Loucy (cell line): ENCODE data around the gene TIE1.

ENCODE experiments used
- EZH2phosphoT487 ChIP-seq: fragments of 200-600 bp; IDR thresholded peaks from 2 replicates; pipeline ENCODE4 v1.6.1; 2018; ENCODE audit warnings: antibody characterized with exemption, mild to moderate bottlenecking, moderate library complexity, borderline replicate concordance
- TF ChIP-seq, protein P1 (sequence below): fragments of 200-600 bp; sonication (generic); conservative IDR thresholded peaks from 2 replicates; pipeline ENCODE4 v1.5.1; 2014; ENCODE audit warnings: mild to moderate bottlenecking, antibody characterized with exemption, low read length

DNA sequence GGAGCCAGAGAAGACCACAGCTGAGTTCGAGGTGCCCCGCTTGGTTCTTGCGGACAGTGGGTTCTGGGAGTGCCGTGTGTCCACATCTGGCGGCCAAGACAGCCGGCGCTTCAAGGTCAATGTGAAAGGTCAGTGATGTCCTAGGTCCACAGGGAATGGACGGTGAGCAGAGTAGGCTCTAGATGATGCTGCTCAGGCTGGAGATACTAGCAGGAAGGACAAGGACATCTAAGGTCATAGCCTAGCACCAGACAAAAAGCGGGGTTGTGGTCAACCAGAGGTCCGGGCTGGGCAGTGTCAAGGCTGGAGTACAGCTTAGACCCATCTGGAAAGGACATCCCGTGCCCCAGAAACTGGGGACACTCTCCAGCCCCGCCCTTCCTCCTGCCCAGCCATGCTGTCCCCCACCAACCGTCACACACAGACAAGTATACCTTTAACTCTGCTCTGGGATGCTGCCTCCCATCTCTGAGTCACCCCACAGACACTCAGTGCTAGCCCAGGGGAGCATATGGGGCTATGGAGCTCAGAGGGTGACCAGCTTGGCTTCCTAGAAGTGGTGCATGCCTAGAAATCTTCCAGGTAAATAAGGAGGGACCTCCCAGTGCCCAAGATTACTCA is 8.7 kb downstream of the TIE1 start:
- TF ChIP-seq, protein P1, sequence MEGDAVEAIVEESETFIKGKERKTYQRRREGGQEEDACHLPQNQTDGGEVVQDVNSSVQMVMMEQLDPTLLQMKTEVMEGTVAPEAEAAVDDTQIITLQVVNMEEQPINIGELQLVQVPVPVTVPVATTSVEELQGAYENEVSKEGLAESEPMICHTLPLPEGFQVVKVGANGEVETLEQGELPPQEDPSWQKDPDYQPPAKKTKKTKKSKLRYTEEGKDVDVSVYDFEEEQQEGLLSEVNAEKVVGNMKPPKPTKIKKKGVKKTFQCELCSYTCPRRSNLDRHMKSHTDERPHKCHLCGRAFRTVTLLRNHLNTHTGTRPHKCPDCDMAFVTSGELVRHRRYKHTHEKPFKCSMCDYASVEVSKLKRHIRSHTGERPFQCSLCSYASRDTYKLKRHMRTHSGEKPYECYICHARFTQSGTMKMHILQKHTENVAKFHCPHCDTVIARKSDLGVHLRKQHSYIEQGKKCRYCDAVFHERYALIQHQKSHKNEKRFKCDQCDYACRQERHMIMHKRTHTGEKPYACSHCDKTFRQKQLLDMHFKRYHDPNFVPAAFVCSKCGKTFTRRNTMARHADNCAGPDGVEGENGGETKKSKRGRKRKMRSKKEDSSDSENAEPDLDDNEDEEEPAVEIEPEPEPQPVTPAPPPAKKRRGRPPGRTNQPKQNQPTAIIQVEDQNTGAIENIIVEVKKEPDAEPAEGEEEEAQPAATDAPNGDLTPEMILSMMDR = no peak
- no peak for TF ChIP-seq EZH2phosphoT487
